Chondrocyte (in vitro differentiated cells): Measurements from ENCODE around the gene RASGRF1. TPM values are rescaled to one million over a fixed set of nuclear protein-coding genes. Genes with fewer than 3 reads are reported as not detected.

Source experiments
- DNase-seq: peaks from one replicate; pipeline ENCODE4 v3.0.0; 2021; ENCODE audit warnings: mixed read lengths, low spot score
- H3K27ac Mint-ChIP-seq: one replicate; pipeline ENCODE4 v1.8.0; 2021; ENCODE audit warnings: mild to moderate bottlenecking, moderate library complexity, mixed read lengths; ENCODE audit not compliant: unreplicated experiment
- H3K27me3 Mint-ChIP-seq: 2 replicates; pipeline ENCODE4 v1.8.0; 2021; ENCODE audit warnings: low read depth, mixed read lengths
- H3K36me3 Mint-ChIP-seq: 2 replicates; pipeline ENCODE4 v1.8.0; 2021; ENCODE audit warnings: low read depth, mixed read lengths
- H3K4me1 Mint-ChIP-seq: 2 replicates; pipeline ENCODE4 v1.8.0; 2021; ENCODE audit warnings: low read depth, mild to moderate bottlenecking, mixed read lengths
- H3K4me3 Mint-ChIP-seq: one replicate; pipeline ENCODE4 v1.8.0; 2021; ENCODE audit warnings: mild to moderate bottlenecking, moderate library complexity, mixed read lengths; ENCODE audit not compliant: unreplicated experiment
- H3K9me3 Mint-ChIP-seq: 2 replicates; pipeline ENCODE4 v1.8.0; 2021; ENCODE audit warnings: low read depth, mixed read lengths
- total RNA-seq: library from RNA; stranded (reverse); gene quantifications from 3 replicates; pipeline ENCODE4 v1.2.1, GENCODE V29; 2021
- TF ChIP-seq, protein P1 (sequence below): fragments of 200-600 bp; sonication (generic); IDR thresholded peaks from 2 replicates; pipeline ENCODE4 v1.5.0; 2021; ENCODE audit warnings: antibody characterized with exemption, mild to moderate bottlenecking, moderate library complexity

The RASGRF1 gene
- total RNA-seq, 1 donor from 2014 or later: 0.10 TPM

DNA sequence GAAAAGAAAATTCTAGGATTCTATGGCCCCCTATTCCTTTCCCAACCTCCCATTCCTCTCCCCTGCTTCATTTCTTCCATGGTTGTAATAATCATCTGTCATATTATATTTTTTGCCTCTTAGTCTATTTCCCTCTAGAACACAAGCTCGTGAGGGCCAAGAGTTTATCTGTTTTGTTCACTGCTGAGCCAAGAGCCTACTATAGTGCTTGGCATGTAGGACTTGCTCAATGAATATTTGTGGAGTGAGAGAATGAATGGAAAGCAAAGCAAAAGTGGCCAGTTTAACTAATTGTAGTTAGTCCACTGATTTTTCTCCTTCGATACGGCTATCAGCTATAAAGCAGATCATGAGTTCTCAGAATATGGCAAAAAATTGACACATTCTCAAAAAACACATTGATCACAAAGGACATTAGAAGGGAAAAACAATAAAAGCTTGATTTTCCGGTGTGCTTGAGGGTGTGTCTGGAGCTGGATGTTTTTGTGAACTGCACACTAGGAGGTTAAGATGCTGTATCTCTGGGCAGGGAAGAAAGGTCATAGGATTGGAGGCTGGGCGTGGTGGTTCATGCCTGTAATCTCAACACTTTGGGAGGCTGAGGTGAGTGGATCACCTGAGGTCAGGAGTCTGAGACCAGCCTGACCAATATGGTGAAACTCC is 120.8 kb downstream of the RASGRF1 start:
- DNase-seq: no peak

DNA sequence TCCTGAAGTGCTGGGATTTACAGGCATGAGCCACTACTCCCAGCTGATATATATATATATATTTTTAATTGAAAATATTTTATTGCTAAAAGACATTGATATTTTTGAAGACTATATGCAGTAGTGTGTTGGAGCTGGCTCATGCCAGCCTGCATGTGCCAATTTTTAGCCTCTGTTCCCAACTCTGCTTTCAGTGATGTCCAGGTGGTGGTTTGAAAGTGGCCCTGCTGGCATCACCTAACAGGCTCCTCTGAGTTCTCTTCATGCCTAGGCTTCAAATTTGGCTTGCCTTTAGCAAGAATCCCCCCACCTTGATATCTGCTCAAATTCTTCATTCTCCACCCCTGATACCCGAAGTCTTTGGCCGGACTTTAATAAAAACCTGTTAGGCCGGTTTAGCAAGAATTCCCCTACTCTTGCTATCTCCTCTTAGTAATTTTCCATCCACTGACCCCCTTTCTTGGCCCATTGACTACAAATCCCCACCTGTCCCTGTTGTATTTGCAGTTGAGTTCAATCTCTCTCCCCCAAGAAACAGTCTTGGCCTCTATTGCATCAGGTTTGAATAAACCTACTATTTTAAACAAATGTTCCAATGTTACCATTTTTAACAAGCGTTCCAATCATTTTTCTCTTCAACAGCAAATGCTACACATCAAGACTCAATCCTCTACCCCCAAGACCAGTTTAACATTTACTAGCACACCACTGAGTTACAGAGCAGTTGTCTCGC is 121.9 kb downstream of the RASGRF1 start:
- DNase-seq: no peak
- Mint-ChIP-seq H3K9me3 (no peaks in the 10 kb centered on the region), H3K4me3 (no peak overlapping the region), H3K27me3 (no peaks in the 10 kb centered on the region), H3K27ac (no peak overlapping the region), H3K4me1 (peaks cover 5% of the 10 kb centered on the region), H3K36me3 (no peaks in the 10 kb centered on the region)
- TF ChIP-seq, protein P1, sequence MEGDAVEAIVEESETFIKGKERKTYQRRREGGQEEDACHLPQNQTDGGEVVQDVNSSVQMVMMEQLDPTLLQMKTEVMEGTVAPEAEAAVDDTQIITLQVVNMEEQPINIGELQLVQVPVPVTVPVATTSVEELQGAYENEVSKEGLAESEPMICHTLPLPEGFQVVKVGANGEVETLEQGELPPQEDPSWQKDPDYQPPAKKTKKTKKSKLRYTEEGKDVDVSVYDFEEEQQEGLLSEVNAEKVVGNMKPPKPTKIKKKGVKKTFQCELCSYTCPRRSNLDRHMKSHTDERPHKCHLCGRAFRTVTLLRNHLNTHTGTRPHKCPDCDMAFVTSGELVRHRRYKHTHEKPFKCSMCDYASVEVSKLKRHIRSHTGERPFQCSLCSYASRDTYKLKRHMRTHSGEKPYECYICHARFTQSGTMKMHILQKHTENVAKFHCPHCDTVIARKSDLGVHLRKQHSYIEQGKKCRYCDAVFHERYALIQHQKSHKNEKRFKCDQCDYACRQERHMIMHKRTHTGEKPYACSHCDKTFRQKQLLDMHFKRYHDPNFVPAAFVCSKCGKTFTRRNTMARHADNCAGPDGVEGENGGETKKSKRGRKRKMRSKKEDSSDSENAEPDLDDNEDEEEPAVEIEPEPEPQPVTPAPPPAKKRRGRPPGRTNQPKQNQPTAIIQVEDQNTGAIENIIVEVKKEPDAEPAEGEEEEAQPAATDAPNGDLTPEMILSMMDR: no peak

More for the DNA sequence above, 120.8 kb downstream of the RASGRF1 start:
- H3K4me3 Mint-ChIP-seq: no peak overlapping the region
- peaks cover 5% of the 10 kb centered on the region for H3K4me1 Mint-ChIP-seq
- H3K27ac Mint-ChIP-seq: no peak overlapping the region
- H3K36me3 Mint-ChIP-seq: no peaks in the 10 kb centered on the region
- no peaks in the 10 kb centered on the region for H3K9me3 Mint-ChIP-seq
- no peaks in the 10 kb centered on the region for H3K27me3 Mint-ChIP-seq
- TF ChIP-seq, protein P1: no peak

DNA sequence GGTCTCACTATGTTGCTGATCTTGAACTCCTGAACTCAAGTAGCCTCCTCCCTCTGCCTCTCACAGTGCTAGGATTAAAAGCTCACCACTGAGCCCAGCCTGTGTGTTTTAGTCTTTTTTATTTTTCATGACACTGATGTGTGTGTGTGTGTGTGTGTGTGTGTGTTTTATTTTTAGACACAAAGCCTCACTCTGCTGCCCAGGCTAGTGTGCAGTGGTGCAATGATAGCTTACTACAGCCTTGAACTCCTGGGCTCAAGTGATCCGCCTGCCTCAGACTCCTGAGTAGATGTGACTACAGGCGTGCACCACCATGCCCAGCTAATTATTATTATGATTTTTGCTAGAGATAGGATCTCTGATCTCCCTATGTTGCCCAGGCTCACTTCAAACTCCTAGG is 122.5 kb downstream of the RASGRF1 start:
- Mint-ChIP-seq H3K27ac (no peak overlapping the region), H3K4me3 (no peak overlapping the region), H3K9me3 (no peaks in the 10 kb centered on the region), H3K27me3 (no peaks in the 10 kb centered on the region), H3K4me1 (peaks cover 5% of the 10 kb centered on the region), H3K36me3 (no peaks in the 10 kb centered on the region)
- DNase-seq: no peak
- TF ChIP-seq, protein P1: no peak

DNA sequence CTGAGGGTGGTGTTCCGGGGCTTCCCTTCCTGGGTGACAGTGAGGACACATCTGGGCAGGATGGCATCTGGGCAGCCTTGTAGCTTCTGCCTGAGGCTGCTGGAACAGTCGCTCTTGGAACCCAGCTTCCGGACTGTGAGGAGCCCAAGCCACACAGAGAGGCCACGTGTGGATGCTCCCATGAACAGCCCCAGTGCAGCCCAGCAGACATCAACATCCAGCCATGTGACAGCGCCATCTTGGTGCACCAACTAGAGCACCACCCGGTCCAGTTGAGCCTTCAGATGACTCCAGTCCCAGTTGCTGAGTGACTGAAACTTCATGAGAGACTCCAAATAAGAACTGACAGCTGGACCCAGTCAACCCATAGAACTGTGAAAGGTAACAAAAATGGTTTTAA is 130.3 kb downstream of the RASGRF1 start:
- no peak overlapping the region for H3K4me3 Mint-ChIP-seq
- H3K27me3 Mint-ChIP-seq: peaks cover 7% of the 10 kb centered on the region
- TF ChIP-seq, protein P1: no peak
- no peaks in the 10 kb centered on the region for H3K4me1 Mint-ChIP-seq
- no peak overlapping the region for H3K27ac Mint-ChIP-seq
- DNase-seq: peak; percentile 53
- no peaks in the 10 kb centered on the region for H3K36me3 Mint-ChIP-seq
- H3K9me3 Mint-ChIP-seq: no peaks in the 10 kb centered on the region

DNA sequence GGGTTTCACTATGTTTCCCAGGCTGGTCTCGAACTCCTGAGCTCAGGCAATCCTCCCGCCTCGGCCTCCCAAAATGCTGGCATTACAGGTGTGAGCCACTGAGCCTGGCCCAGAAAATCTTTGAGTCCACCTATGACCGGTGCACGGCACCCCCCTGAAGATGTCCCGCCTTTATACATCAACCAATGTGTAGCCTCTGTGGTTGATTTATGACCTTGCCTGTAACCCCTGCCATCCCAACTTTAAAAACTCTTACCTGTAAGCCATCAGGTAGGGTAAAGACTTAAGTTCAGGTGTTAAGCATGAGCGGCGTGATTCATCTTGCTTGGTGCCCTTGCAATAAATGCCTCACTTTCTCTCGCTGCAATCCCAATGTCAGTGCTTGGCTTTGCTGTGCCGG is 131.2 kb downstream of the RASGRF1 start:
- DNase-seq: peak; percentile 39
- H3K27me3 Mint-ChIP-seq: peaks cover 12% of the 10 kb centered on the region
- no peaks in the 10 kb centered on the region for H3K36me3 Mint-ChIP-seq
- no peak overlapping the region for H3K4me3 Mint-ChIP-seq
- TF ChIP-seq, protein P1: no peak
- H3K27ac Mint-ChIP-seq: no peak overlapping the region
- H3K9me3 Mint-ChIP-seq: no peaks in the 10 kb centered on the region
- no peaks in the 10 kb centered on the region for H3K4me1 Mint-ChIP-seq
